GM19238 (cell line): ENCODE results near the gene ZBTB45.

Source experiments
- DNase-seq: peaks from one replicate; pipeline ENCODE4 v3.0.0; 2011; ENCODE audit warnings: low spot score; ENCODE audit not compliant: insufficient read length

ZBTB45 gene

DNA sequence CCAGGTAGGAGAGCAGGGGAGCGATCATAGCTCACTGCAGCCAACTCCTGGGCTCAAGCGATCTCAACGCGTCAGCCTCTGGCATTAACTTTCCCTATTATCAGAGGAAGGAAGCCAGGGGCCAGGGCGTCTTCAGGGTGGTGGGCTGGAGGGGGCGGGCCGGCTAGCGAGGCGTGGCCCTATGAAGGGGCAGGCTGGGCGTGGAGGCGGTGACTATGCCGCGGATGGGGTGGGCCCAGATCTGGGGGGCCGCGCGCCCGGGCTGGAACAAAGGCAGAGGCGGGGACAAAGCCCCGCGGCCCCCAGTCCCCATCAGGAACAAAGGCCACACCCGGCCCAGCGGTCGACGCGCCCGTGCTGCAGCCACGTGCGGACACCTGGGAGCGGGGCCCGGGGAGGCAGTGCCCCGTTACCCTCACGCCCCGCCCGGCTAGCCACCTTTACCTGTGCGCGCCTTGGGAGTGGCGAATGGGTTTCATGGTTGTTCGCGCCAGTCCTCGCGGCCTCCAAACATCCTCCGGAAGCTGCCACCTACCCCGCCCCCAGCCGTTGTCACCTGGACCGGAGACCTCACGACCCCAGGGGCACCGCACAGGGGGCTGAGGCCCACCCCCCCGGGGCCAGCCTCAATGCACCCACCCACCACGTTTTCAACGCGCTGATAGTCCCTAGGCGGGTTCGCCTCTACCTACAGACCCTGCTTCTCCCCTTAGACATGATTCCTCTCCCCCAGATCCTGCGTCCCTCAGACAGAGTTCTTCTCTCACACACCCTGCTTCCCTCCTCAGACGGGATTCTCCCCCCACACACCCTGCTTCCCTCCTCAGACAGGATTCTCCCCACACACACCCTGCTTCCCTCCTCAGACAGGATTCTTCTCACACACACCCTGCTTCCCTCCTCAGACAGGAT lies 18.9 kb upstream of the ZBTB45 start:
- DNase-seq: no peak

DNA sequence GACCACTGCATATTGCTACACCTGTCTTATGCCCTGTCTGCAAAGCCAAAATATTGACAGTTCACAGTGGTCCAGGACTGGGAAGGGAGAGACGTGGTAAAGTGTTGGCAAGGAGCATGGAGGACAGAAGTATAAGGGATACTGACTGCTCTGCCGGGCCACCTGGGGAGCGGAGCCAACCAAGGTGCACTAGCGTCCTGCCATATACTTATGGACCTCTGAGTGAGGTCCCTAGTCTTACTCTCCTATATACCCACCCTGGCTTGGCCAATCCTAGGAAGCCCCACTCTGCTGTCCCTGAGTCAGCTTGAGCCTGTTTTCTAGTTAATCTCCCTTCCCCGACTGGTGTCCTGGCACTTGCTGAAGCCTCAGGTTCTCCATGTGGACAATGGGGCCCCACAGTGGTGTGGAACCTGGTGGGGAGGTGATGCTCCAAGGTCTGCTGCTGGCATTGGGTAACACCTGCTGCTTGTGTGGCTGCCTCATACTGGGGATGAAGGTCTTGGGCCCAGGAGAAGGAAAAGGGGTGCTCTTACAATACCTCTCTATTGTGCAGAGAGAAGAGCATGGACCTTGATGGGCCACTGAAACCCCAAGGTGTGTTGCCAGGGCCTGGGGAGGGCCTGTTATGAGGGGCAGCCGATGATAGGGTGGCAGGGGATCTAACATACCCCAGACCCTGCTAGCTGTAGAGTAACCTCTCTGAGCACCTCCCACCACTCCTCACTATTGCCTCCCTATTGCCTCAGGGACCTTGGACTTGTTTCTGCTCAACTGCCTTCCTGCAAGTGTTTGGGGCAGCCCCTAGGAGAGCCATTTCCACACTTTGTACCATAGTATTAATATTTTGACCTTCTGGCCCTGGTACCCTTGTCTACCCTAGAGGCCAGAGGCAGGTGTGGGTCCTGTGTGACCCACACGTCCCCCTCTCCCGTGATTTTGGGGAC lies 17.5 kb upstream of the ZBTB45 start:
- no peak for DNase-seq

DNA sequence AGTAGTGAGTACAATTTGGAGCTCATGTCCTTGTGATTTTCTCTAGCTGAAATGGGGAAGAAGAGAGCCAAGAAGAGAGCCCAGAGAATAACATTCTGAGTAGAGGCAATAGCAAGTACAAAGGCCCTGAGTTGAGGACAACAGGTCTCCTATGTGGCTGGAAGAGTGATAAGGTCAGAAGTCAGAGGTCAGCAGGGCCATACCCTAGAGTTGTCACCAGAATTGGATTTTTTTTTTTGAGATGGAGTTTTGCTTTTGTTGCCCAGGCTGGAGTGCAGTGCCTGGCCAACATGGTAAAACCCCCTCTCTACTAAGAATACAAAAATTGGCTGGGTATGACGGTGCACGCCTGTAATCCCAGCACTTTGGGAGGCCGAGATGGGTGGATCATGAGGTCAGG lies 16.2 kb upstream of the ZBTB45 start:
- no peak for DNase-seq

DNA sequence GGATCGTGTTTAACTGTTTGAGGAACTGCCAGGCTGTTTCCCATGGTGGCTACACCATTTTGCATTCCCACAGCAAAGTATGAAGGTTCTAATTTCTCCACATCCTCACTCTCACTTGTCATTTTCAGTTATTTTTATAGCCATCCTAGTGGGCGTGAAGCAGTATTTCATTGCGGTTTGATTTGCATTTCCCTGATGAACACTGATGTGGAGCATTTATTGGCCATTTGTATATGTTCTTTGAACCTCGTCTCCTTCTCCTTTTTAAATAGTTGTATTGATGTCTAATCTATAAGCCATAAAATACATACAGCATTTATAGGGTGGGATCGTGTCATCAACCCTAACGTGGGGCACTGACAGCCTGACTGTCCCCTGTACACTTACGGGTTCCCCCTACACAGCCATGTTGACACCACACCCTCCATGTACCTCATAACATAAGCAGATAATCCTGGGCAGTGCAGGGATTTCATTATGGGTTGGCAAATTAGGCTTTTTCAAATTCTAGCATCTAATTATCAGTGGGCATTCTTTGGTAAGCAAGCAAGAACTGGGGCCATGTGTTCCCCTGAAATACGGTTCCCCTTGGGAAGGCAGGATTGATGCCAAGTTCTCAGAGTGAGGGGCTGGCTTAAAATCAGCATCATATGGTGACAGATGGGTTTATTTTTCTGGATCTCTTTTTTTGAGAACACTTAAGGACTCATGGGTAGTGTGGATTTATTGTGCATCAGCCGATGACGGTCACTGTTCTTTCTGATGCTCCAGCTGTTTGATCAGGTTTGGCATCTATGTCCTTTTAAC lies 11.6 kb upstream of the ZBTB45 start:
- DNase-seq: no peak

DNA sequence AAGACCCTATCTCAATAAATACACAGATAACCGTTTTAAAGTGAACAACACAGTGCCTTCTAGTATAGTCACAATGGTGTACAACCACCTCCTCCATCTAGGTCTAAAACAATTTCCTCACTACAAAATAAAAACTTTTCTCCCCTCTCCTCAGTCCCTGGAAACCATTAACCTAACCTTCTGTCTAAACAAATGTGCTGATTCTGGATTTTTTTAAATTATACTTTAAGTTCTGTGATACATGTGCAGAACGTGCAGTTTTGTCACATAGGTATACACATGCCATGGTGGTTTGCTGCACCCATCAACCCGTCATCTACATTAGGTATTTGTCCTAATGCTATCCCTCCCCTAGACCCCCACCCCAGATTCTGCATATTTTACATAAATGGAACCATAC lies 9.8 kb upstream of the ZBTB45 start:
- no peak for DNase-seq

DNA sequence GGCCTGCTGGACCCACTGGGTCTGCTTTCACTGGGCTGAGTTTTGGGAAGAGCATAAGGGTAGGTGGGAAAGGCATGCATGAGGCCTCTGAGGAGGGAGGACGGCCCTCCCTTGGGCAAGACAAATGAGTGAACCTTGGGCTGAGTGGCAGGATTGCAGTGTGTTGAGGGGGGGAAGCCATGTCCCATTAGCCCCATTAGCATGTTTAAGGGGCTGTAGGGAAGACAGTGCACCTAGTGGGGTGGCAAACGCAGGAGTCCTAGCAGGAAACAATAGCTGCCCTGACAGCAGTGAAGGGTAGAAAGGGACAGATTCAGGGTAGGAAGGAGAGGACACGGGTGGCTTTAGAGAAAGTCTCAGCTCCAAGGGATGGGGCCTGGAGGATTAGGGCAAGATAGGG lies 3.1 kb upstream of the ZBTB45 start:
- DNase-seq: no peak

DNA sequence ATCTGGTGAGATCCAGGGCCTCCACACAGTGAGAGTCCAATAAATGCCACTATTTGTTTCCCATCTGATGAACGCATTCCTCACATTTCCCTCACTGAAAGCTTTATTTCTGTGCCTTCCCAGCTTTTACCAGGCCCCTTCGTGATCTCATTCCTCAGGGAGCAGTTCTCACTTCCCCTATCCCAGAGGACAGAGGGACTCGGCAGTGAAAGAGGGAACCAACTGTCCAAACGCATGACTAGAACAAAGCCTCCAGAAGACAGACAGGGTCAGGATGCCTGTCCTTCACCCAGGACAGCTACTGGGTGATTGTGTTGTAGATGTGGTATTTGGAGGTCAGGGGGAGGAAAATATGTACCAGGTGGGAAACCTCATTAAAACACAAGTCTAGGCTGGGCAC lies 2.0 kb upstream of the ZBTB45 start:
- DNase-seq: no peak

DNA sequence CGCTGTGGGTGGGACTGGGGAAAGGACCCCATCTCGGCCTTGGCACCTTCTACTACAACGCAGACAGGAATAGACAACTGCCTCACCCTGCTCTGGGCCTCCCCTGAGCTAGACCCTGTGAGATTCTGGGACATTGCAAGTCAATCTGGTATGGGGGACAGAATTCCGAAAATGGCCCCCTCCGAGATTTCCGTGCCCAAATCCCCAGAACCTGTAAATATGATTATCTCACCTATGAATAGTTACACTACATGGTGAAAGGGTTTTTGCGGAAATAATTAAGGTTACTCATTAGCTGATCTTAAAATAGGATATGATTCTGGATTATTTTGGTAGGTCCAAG lies 618 bp upstream of the ZBTB45 start:
- no peak for DNase-seq

DNA sequence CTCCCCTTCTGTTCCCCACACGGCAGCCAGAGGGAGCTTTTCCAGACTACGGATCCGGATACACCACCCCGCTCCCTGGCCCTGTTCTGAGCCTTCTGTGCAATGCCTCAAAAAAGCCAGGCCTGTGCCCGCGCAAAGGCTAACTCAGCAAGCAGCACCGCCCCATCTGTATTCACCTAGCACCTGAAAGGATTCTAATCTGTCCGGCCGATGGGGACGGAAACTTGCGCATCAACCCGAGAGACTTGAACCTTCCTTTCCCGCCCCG lies 589 bp downstream of the ZBTB45 start:
- DNase-seq: peak; percentile 52

DNA sequence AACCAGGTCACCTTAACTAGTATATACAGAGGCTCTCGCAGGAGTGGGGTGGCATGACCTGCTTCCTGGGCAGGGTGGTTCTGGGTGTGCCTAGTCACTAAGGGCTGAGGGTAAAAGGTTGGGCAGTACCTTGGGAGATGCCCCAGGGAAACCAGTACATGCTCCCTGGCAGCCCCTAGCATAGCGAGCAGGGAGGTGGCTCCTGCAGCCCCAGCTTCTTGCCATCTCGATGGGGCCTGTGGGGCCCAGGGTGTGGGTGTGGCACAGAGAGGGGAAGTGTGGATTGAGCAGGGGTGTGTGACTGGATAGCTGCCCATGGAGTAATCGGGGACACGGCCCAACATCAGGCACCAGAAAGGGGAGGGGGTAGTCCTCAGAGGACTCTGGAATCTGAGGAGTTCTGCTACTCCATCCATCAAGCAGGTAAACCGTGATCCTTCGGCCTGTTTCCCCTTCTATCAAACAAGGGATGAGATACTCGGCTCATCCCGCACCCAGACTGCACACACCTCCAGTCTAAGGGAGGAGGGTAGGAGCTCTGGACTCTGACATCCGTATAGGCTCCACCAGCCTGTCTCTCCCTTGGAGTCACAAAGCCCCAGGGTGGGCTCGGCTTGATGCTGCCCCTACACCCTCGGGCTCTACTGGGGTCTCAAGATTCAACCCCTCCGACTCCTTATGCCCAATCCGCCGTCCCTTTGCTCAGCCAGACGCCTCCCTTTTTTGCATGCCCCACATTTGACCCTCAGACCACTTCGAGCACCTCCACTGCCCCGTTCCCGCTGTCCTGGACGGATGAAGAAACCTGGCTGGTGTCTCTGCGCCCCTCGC lies 1.1 kb downstream of the ZBTB45 start:
- no peak for DNase-seq

DNA sequence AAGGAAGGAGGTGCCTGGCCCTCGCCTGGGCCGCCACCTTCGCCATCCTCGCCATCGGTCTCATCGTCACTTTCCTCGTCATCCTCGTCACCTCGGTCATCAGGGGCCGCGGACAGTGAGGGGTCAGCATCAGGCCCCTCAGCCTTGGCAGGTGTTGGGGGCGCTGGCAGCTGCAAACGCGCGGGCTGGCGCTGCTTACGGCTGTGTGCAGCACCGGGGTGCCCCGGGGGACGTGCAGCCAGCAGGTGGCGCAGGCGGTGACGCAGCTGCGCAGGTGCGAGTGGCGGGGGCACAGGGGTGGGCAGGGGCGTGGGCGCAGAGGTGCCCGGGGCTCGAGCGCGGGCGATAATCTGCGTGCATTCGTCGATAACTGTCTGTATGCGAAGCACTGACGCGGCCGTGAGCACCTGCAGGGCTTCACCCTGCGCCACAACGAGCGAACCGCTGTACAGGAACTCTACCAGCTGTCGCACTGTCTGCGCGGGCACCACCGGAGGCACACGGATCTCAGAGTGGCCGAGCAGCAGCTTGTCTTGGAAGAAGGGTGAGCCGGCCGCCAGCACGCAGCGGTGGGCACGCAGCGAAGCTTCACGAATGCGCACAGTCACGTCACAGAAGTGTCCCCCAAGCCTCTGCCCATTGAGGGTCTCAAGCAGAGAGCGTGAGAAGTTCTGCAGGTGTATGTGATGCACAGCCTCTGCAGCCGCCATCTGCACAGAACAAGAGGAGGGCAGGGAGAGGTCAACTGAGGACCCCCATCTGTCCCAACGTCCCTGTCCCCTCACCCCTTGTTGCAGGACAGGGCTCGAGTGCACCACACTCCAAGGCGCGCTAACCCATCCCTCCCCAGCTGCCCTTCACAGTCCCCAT lies 2.4 kb downstream of the ZBTB45 start:
- no peak for DNase-seq

DNA sequence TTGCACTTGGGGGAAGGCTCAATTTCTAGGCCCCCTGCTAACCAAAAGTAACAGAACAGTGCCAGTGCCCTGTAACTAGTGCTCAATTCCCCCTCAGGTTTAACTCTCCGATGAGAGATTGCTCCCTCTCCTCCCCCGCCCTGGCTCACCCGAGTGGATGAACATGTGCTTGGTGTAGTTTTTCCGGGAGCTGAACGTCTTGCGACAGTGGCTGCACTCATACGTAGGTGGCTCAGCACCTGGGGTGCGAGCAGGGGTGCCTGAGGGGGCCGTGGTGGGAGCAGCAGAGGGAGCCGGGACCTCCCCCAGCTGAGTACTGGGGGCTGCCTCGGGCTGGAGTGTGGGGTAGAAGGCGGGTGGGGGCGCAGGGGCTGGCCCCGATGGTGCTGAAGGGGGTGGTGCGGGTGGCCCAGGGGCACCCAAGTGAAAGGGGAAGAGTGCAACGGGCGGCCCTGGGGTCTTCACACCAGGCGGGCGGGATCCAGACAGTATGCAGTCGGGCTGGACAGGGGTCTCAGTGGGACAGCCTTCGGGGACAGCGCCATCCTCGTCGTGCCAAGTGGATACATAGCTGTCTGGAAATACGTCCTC lies 3.3 kb downstream of the ZBTB45 start:
- DNase-seq: no peak

DNA sequence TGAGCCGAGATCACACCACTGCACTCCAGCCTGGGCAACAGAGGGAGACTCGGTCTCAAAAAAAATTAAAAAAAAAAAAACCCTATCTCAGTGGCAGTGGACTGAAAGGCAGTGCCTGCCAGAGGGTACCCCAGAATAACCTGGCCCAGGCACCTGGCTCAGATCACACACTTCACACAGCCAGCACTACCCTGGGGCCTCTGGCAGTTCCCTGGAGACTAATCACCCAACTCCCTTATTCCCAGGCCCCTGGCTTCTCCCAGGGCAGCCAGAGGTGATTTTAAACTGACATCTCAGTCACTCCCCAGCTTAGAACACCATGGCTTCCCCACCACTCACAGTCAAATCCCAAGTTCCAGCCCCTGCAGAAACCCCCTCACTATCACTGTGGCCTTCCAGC lies 4.4 kb downstream of the ZBTB45 start:
- no peak for DNase-seq

DNA sequence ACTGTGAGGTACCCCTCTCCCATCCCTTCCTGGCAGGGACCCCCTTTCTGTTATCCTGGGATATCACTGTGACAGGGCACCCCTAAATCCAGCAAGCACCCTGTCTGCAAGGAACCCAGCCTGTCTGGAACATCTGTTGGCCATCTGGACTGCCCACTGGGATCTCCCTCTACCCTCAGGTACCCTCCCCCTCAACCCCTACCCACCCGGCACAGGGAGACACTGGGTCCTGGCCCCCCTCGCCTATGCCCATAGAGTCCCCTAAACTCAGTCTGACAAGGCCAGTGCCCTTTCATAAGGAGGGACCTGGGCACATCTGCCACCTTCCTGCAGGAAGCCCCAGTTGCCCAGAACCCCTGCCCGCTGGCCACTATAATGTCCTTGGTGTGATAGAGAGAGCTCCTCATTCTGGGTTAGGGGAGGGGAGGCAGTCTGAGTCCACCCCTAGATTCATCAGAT lies 5.0 kb downstream of the ZBTB45 start:
- DNase-seq: no peak

DNA sequence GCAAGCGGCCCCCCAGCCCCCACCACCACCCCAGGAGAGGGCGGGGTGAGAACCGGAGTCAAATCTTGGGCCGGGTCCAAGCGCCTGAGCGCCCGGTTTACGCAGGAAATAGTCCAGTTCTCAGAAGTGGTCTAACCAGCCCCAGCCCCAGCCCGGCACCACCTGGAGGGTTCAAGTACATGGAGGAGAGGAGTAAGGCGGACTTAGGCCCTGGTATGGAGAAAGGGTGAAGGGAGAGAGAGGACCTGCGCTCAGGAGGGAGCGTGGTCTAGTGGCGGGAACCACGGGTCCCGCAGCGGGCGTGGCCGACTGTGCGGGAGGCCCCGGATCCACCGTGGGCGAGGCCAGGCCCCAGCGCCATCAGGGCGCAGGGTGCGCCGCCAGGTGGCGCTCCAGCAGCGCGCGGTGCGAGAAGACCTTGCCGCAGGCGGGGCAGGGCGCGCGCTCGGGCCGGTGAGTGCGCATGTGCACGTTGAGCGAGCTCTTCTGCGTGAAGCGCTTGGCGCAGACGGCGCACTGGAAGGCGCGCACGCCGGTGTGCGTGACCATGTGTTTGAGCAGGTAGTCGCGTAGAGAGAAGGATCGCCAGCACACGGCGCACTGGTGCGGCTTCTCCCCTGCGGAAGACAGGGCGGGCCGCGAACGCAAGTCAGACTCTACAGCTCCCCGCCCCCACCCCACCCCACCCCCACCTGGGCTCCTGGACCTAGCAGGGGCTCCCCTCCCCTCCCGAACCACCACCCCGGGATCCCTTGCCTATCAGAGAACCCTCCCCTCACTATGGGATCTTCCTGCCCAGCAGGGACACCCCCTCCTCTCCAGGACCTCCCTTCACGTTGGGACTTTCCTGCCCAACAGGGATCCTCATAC lies 5.7 kb downstream of the ZBTB45 start:
- peak; percentile 95 for DNase-seq

DNA sequence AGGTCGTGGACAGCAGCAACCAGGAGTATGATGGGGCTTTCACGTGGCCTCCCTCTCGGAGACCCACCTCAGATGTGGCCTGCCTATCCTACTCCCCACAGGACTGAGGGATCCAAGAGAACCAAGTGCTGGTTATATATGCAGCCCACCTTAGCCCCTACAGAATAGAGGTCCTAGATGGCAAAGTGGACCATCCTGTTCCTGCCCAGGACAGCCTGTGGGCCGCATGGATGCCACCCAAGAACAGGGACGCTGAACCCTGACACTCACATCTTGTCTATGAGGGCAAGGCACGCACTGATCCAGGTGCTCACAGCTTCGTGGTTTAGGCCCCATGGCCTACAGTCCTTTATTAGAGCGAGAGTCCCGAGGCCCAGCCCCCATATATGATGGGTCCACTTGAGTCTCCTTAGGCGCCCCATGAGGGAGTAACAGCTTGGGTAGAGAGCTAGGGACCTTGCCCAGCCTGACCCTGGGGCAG lies 6.4 kb downstream of the ZBTB45 start:
- DNase-seq: no peak

DNA sequence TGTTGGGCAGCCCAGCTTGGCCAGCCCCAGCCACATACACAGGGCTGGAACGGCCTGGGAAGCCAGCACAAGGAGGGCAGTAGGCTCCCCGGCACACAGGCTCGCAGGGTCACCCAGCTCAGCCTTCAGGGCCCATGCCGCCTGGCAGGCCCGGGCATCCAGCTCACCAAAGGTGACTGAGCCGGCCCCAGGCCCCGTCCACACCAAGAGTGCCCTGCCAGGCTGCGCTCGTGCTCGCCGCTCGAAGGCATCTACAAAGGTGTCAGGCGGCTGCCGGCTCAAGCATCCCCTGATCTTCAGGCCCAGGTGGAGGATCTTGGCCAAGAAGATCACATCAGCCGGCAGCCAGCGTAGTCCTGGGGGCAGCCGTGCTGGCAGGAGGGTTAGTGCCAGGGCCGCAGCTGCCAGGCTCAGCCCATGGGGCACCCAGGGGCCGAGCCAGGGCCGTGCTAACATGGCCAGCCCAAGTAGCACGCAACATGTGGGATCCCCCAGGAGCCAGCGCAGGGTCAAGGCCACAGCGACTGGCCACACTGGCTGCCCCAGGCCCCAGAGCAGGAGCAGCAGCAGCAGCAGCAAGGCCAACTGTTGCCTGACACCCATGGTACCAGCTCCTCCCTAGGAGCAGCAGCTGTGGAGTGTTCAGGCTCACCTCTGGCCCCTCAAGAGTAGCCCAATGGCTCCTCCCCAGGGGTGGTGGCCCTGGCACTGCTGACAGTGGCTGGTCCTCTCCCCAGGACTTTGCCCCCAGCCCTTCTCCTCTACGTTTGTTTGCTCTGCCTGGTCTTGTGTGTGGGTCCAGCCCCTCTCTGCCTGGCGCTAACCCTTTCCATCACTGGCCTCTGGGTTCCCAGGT lies 8.0 kb downstream of the ZBTB45 start, which contains the start of gene SLC27A5:
Gene SLC27A5, minus strand, starts transcription at position 640 of the 856 bp plus-strand sequence. Its CDS starts 37 bp downstream, at position 603.
- no peak for DNase-seq
